ENCODE results near the gene SPRYD3.

Gene SPRYD3

GRCh38 chr12:53077030-53077429, 2.2 kb downstream of the SPRYD3 start:
- DNase-seq: no peak

GRCh38 chr12:53076461-53076860, 2.7 kb downstream of the SPRYD3 start:
- DNase-seq: no peak

- DNase-seq: no peak
These were observed 4.2 kb downstream of the SPRYD3 start for GRCh38 chr12:53074999-53075370.

GRCh38 chr12:53074283-53074998, 4.7 kb downstream of the SPRYD3 start:
- no peak for DNase-seq

- no peak for DNase-seq
These were observed 5.3 kb downstream of the SPRYD3 start for GRCh38 chr12:53073881-53074280.

GRCh38 chr12:53071591-53072551, 7.3 kb downstream of the SPRYD3 start:
- no peak for DNase-seq

- DNase-seq: no peak
These were observed 8.2 kb downstream of the SPRYD3 start for GRCh38 chr12:53070877-53071492.

GRCh38 chr12:53069621-53070410, 9.4 kb downstream of the SPRYD3 start:
- DNase-seq: no peak

- no peak for DNase-seq
These were observed 10.2 kb downstream of the SPRYD3 start for GRCh38 chr12:53068811-53069585.

GRCh38 chr12:53067993-53068770, 11.0 kb downstream of the SPRYD3 start:
- no peak for DNase-seq

GRCh38 chr12:53067074-53067992, 11.9 kb downstream of the SPRYD3 start:
- DNase-seq: no peak

- DNase-seq: peak; percentile 58 to 72
These were observed 12.9 kb downstream of the SPRYD3 start for GRCh38 chr12:53065975-53066931.

- DNase-seq: no peak
These were observed 13.7 kb downstream of the SPRYD3 start for GRCh38 chr12:53065470-53065869.

GRCh38 chr12:53064613-53065436, 14.4 kb downstream of the SPRYD3 start:
- no peak for DNase-seq

- no peak for DNase-seq
These were observed 15.2 kb downstream of the SPRYD3 start for GRCh38 chr12:53063708-53064612.

GRCh38 chr12:53062977-53063707, 16.0 kb downstream of the SPRYD3 start:
- DNase-seq: no peak
